ENCODE measurements around the gene TRIP13. TPM values are rescaled to one million over a fixed set of nuclear protein-coding genes. Genes with fewer than 3 reads are reported as not detected.
"Not testable (repeated sequence)": the region's sequence is repeated elsewhere in the genome, so short reads cannot be mapped to it uniquely, and the experiment has no call there.

TRIP13 gene
- total and polyA plus RNA-seq, 8 donors: 0.31 to 1.2 (median 0.51) TPM; not detected in 1

DNA sequence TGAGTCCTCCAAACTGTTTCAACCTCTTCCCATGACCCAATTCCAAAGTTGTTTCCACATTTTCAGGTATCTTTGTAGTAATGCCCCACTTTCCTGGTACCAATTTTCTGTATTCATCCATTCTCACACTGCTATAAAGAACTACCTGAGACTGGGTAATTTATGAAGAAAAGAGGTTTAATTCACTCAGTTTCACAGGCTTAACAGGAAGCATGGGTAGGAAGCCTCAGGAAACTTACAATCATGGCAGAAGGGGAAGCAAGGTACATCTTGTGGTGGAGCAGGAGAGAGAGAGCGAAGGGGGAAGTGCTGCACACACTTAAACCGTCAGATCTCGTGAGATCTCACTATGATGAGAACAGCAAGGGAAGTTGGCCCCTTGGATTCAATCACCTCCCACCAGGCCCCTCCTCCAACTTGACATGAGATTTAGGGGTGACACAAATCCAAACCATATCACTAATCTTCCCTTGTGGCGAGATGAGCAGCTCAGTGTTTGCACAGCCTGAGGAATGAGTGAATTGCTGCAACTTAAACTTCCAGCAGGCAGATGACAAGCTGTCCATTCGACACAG is 42.9 kb downstream of the TRIP13 start:
- no peak overlapping the region for H3K4me3 ChIP-seq
- TF ChIP-seq, protein P1, sequence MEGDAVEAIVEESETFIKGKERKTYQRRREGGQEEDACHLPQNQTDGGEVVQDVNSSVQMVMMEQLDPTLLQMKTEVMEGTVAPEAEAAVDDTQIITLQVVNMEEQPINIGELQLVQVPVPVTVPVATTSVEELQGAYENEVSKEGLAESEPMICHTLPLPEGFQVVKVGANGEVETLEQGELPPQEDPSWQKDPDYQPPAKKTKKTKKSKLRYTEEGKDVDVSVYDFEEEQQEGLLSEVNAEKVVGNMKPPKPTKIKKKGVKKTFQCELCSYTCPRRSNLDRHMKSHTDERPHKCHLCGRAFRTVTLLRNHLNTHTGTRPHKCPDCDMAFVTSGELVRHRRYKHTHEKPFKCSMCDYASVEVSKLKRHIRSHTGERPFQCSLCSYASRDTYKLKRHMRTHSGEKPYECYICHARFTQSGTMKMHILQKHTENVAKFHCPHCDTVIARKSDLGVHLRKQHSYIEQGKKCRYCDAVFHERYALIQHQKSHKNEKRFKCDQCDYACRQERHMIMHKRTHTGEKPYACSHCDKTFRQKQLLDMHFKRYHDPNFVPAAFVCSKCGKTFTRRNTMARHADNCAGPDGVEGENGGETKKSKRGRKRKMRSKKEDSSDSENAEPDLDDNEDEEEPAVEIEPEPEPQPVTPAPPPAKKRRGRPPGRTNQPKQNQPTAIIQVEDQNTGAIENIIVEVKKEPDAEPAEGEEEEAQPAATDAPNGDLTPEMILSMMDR (IDR thresholded peaks at IDR 0.05): no peak
- H3K27ac ChIP-seq: no peak overlapping the region
- no peaks in the 10 kb centered on the region for H3K4me1 ChIP-seq
- FAIRE-seq (no peak), DNase-seq (no peak), ATAC-seq (no peak)
- H3K27me3 ChIP-seq: no peaks in the 10 kb centered on the region
- H3K9me3 ChIP-seq: no peaks in the 10 kb centered on the region
- H3K36me3 ChIP-seq: no peaks in the 10 kb centered on the region
- intact Hi-C loops (cut with DNase I): loop anchor here in 1 of 3 donors (10.0 kb wide), 1 partner anchor 209 kb away; no protein-coding TSS in a partner anchor
- 79 to 83% methylated on average over 5 of the region's 5 CpGs for WGBS, 2 donors

DNA sequence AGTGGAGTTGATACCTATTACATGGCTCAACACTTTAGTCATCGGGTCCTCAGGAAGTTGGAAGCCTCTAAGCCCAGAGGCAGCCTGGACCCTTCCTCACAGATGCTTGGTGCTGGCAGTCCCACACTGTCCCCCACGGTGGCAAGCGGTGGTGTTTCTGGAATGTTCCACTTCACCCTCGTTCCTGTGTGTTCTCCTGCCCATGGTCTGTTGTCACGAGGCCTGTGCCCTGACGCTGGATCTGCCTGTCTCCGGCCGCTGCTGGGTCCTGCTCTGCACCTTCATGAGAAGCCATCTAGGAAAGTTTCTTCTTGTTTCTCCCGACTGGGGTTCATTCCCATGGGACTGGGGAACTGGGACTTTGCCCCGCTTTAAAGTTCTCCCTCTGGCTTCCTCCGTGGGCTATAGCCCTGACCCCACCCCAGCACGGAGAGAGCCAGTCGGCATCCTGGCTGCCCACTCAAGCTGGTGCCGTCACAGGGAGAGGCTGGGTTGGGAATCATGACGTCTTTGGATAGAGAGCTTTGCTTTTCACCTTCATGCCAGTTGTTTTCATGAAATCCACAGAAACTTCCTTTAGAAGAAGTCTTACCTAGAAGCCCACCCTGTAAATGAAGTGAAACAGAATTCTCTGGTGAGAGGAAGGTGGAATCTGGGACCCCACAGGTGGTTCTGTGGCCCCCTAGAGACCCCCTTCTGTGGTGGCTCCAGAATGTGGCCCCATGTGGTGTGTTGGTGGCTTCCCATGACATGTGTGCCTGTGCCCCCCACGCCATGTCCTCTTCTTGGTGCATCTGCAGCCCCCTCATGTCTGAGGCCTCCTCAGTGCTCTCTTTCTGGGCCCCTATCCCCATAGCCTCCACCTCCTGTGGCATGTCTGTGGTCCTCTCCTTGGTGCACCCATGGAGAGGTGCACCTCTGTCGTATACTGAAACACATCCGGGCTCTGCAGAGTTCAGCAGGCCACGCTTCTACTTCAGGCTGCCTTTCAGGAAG is 43.8 kb downstream of the TRIP13 start:
- FAIRE-seq (no peak), ATAC-seq (no peak), DNase-seq (peak in 1 of 6 donors; percentile 5)
- Histone ChIP-seq H3K4me1 (no peaks in the 10 kb centered on the region), H3K27ac (no peak overlapping the region), H3K9me3 (no peaks in the 10 kb centered on the region), H3K36me3 (no peaks in the 10 kb centered on the region), H3K27me3 (no peaks in the 10 kb centered on the region), H3K4me3 (no peak overlapping the region)
- 73 to 75% methylated on average over 19 of the region's 19 CpGs for WGBS, 2 donors
- TF ChIP-seq, protein P1 (IDR thresholded peaks at IDR 0.05): no peak
- intact Hi-C loops (cut with DNase I): loop anchor here in 1 of 3 donors (10.0 kb wide), 1 partner anchor 208 kb away; no protein-coding TSS in a partner anchor

DNA sequence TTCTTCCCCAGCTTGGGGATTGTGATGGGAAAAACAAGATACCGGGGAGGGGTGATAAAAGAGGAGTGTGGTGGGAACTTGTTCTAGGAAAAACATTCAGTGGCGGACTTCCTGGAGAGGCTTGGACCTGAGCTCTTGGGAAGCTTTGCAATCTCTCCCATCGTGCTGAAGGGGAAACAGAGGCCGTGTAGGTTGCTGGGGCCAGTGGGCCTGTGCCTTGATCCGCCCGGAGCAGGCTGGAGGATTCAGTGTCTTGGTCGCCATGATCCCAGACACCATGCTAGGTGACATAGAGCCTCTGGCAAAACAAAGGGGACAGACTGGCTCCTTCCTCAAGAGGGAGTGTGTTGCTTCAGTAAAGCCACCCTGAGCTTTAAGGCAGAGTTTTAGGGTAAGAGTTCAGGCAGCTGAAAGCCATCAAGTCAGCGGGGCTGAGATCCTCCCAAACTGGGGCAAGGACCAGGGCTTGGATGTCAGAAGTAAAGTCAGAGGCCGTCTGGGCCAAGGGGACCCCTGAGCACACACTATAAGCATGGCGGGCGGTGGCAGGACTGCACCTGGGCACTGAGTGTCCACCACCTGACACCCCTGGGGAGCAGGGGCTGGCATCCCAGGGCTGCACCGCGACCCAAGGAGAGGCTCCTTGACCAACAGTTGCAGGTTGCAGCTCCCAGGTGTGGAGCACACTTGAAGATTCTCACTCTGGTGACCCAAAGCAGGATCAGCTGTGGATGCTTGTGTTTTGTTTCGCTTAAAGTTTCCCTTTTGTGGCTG is 44.7 kb downstream of the TRIP13 start:
- DNase-seq: no peak

DNA sequence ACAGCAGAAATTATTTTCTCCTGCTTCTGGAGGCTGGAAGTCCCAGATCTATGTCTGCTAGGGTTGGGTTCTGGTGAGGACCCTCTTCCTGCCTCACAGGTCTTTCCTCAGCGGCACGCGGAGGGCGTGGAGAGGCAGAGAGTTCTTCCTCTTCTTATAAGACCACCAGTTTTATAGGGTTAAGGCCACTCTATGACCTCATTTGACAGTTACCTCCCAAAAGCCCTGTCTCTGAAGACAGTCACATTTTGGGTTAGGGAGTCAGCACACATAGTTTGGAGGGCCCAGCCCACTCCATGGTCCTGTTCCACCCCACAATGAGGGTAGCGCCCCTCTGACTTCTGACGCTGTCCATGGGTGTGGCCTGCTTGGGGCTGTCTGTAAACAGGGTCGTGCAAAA is 46.7 kb downstream of the TRIP13 start:
- no peak for DNase-seq
- H3K4me1 ChIP-seq: no peaks in the 10 kb centered on the region
- intact Hi-C loops (cut with DNase I): loop anchor here in 1 of 3 donors (10.0 kb wide), 1 partner anchor 205 kb away; no protein-coding TSS in a partner anchor
- WGBS, 2 donors: 78% methylated on average over 7 of the region's 7 CpGs
- no peak for ATAC-seq
- H3K36me3 ChIP-seq: no peaks in the 10 kb centered on the region
- TF ChIP-seq, protein P1 (IDR thresholded peaks at IDR 0.05): no peak
- no peaks in the 10 kb centered on the region for H3K9me3 ChIP-seq
- no peaks in the 10 kb centered on the region for H3K27me3 ChIP-seq
- H3K27ac ChIP-seq: no peak overlapping the region
- H3K4me3 ChIP-seq: no peak overlapping the region
- no peak for FAIRE-seq

More for the DNA sequence above, 44.7 kb downstream of the TRIP13 start:
- TF ChIP-seq, protein P1 (IDR thresholded peaks at IDR 0.05): no peak
- WGBS, 2 donors: 71 to 81% methylated on average over 14 of the region's 14 CpGs
- H3K27me3 ChIP-seq: no peaks in the 10 kb centered on the region
- no peaks in the 10 kb centered on the region for H3K36me3 ChIP-seq
- H3K4me3 ChIP-seq: no peak overlapping the region
- FAIRE-seq: no peak
- no peaks in the 10 kb centered on the region for H3K4me1 ChIP-seq
- H3K27ac ChIP-seq: no peak overlapping the region
- intact Hi-C loops (cut with DNase I): loop anchor here in 1 of 3 donors (10.0 kb wide), 1 partner anchor 207 kb away; no protein-coding TSS in a partner anchor
- no peaks in the 10 kb centered on the region for H3K9me3 ChIP-seq
- ATAC-seq: no peak

DNA sequence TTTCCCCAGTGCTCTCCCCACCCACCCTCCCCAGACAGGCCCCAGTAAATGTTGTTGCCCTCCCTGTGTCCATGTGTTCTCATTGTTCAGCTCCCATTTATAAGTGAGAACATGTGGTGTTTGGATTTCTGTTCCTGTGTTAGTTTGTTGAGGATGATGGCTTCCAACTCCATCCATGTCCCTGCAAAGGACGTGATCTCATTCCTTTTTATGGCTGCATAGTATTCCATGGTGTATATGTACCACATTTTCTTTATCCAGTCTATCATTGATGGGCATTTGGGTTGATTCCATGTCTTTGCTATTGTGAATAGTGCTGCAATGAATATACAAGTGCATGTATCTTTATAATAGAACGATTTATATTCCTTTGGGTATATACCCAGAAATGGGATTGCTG is 48.1 kb downstream of the TRIP13 start:
- ATAC-seq; intact Hi-C loops (cut with DNase I); H3K4me3 ChIP-seq; H3K27ac ChIP-seq; H3K4me1 ChIP-seq; H3K27me3 ChIP-seq; DNase-seq; FAIRE-seq; H3K9me3 ChIP-seq; H3K36me3 ChIP-seq: not testable (repeated sequence)
- WGBS, 2 donors: 62 to 71% methylated on average over 2 of the region's 2 CpGs
